ENCODE results near the gene PEAK1. TPM values are rescaled to one million over a fixed set of nuclear protein-coding genes. Genes with fewer than 3 reads are reported as not detected.
A peak's percentile ranks its signal among the peaks of the same experiment; 100 is the strongest.
"Not testable (repeated sequence)": the region's sequence is repeated elsewhere in the genome, so short reads cannot be mapped to it uniquely, and the experiment has no call there.

PEAK1 gene
- total RNA-seq, 1 experiment from 2014 or later = 12.4 TPM

DNA sequence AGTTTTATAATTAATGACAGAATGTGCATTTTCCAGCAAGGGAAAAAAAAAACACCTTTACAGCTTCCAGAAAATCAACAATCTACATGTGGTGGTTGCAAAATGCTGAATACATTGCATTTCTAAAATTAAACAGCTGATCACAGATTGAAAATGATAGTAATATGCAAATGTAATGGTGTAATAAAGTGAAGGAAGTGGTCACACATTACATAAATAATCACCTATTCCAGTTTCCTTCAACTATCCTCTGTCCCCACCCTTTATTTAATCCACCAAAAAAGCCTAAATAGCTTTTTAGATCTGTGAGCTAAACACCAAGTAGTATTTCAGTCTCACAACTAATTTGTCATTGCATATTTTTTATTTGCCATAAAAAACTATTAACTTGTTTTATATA is 110.5 kb downstream of the PEAK1 start:
- DNase-seq (ENCODE audit: low read depth) = no peak

- no peak for DNase-seq (ENCODE audit: low read depth)
Measured at GRCh38 chr15:77305953-77306352, 114.0 kb downstream of the PEAK1 start.

GRCh38 chr15:77296773-77297337 is 123.0 kb downstream of the PEAK1 start:
- no peak for DNase-seq (ENCODE audit: low read depth)

DNA sequence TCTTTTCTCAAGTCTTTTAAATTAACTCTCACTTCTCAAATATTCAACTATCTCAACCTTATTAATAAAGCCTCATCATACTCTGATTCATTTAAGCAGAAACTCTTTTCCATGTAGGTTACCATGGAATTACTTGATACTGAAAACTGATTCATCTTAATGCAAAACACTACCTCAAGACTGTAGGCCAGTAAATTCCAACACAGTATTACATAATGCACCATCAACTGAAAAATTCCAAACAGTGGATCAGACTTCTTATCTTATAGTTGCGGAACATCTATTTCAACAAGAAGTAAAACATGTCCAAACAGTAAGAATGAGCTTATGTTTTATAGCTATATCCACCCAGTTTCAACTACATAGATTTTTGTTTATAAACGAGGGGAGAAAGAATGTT is 124.5 kb downstream of the PEAK1 start:
- DNase-seq (ENCODE audit: low read depth) = no peak

DNA sequence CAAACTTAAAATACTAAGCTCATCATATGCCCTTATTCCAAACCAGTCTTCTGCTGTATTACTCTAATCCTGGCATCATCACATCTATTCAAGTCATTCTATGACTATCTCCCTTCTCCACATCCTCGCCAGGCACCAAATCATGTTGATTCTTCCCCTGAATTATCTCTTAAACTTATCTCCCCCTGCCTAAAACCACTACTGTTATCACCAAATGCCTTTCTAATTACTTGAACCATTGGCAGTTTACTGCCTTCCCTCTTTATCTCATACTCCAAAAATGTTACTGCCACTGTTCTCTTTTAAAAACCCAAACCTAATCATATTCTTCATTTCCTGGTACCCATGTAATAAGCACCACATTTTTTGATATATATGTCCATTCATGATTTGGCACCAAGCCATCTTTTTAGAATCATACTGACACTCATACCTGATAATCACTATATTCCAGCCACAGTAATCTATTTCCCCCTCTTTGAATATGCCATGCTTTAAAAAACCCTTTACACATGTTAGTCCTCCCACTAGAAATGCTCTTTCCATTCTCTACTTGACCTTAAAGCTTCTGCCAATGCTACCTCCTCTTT is 126.8 kb downstream of the PEAK1 start:
- peak; percentile 28 for DNase-seq (ENCODE audit: low read depth)

- DNase-seq (ENCODE audit: low read depth) = no peak
Measured at GRCh38 chr15:77291107-77291506, 128.8 kb downstream of the PEAK1 start.

- DNase-seq (ENCODE audit: low read depth) = no peak
Measured at GRCh38 chr15:77287385-77287784, 132.5 kb downstream of the PEAK1 start.

GRCh38 chr15:77285057-77285997 is 134.6 kb downstream of the PEAK1 start:
- no peak for DNase-seq (ENCODE audit: low read depth)

DNA sequence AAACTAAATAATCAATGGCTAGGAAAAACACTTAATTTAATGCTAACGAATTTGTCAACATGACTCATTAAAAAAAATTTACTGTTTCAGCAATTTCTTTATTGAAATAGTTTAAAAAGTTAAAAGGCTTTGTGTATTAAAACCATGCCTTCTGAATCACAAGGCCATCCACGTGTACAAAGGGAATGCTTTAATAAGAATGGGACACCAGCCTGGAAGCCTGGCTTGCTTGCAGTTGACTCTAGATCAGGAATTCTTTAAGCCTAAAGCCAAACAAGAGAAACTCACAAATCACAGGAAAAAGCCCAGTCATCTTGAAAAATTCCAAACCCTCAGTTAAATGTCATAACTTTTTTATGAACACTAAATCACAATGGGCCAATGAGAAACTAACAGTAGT is 137.6 kb downstream of the PEAK1 start:
- DNase-seq (ENCODE audit: low read depth) = peak; percentile 49

DNA sequence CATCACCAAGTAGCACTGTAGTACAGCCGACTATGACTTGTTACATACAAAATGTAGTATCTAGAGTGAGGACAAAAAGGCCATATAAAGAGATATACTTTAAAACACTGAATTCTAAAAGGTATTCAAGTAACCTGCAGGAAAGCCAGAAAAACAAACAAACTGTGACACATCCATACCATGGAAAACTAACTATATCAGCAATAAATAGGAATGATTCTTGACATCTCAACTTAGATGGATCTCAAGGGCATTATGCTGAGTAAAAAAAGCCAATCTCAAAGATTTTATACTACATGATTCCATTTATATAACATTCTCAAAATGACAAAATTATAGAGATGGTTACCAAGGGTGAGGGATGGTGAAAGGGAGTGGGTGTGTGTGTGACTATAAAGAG is 143.0 kb downstream of the PEAK1 start:
- DNase-seq (ENCODE audit: low read depth) = no peak

DNA sequence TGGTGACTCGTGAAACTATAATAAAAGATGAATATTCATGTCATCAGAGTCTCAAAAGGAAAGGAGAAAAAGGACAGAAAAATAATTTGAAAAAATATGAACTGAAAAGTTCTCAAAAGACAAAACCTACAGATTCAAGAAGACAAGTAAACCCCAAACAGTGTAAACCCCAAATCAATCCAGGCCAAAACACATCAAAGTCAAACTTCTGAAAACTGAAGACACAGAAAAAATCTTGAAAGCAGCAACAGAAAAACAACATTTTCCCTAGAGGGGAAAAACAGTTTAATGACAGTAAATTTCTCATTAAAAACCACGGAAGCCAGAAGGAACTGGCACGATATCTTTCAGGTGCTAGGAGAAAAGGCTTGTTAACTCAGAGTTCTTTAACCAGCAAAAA is 143.8 kb downstream of the PEAK1 start:
- DNase-seq (ENCODE audit: low read depth) = no peak

- DNase-seq (ENCODE audit: low read depth) = not testable (repeated sequence)
Measured at GRCh38 chr15:77273136-77273535, 146.8 kb downstream of the PEAK1 start.

DNA sequence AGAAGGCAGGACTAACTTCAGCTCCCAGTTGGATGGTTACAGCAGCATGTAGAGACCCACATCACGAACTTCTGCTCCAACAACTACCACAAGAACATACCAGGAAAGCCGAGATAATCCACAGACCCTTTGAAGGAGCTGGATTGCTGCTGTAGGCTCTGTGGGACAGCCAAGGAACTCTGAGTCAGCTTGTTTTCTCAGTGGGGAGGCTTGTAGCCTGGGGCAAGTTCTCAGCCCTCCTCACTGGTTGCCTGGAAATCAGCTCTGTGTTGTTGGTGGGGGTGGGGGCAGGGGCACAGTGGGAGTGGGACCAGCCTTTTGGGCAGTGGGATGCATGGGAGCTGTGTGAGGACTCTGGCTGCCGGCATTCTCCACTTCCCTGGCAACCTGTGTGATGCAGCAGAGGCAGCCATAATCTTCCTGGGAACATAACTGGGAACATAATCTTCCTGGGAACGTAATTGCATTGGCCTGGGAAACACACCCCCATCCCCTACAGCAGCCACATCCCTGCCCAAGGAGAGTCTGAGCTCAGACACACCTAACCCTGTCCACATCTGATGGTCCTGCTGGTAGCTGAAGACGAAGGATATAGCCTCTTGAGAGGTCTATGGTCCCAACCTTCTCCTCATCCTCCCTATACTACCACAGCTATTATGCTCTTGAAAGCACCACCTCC is 153.1 kb downstream of the PEAK1 start:
- DNase-seq (ENCODE audit: low read depth) = peak; percentile 96

- no peak for DNase-seq (ENCODE audit: low read depth)
Measured at GRCh38 chr15:77255385-77255784, 164.5 kb downstream of the PEAK1 start.

- DNase-seq (ENCODE audit: low read depth) = peak; percentile 53
Measured at GRCh38 chr15:77251662-77252061, 168.2 kb downstream of the PEAK1 start.

DNA sequence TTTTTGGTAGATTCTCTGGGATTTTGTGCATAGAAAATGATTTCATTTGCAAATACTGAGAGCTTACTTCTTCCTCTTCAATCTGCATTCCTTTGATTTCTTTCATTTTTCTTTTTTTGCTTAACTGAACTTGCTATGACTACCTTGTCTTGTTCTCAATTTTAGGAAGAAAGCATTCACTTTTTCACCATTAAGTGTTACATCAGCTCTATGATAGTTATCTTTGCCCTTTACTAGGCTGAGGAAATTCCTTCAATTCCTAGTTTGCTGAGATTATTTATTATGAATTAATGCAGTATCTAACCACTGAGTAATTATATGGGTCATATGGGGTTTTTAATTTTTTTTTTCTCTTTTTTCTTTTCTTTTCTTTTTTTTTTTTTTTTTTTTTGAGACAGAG is 172.8 kb downstream of the PEAK1 start:
- no peak for DNase-seq (ENCODE audit: low read depth)

DNA sequence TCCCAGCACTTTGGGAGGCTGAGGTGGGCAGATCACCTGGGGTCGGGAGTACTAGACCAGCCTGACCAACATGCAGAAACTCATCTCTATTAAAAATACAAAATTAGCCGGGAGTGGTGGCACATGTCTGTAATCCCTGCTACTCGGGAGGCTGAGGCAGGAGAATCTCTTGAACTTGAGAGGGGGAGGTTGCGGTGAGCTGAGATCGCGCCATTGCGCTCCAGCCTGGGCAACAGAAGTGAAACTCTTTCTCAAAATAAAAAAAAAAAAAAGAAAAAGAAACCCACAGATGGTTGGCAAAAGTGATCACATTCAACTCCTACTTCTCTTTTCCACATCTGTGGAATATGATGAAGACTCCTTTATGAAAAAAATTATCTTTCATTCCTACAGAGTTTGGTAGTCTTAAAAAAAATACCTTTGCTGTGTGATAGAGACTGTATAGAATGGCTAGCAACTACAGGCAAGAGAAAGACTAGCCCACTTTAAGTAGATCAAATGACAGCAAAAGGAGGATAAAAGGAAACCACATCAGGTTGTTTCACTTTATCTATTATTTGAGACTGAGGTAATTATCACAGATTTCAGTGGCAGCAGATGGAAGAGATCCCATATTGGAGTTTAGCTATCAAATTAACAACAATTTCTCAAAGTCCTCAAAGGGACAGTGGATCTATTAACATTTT is 176.0 kb downstream of the PEAK1 start:
- no peak for DNase-seq (ENCODE audit: low read depth)

- peak; percentile 7 for DNase-seq (ENCODE audit: low read depth)
Measured at GRCh38 chr15:77243135-77243534, 176.8 kb downstream of the PEAK1 start.

GRCh38 chr15:77239882-77240608 is 179.9 kb downstream of the PEAK1 start:
- no peak for DNase-seq (ENCODE audit: low read depth)

DNA sequence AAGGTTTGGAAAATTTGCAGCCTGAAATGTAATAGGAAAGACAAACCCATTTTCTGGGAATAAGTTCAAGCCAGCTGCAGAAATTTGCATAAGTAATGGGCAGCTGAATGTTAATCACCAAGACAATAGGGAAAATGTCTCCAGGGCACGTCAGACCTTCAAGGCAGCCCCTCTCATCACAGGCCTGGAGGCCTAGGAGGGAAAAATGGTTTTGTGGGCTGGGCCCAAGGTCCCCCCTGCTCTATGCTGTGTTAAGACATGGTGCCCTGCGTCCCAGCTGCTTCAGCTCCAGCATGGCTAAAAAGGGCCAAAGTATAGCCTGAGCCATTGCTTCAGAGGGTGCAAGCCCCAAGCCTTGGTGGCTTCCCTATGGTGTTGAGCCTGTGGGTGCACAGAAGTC is 184.3 kb downstream of the PEAK1 start:
- DNase-seq (ENCODE audit: low read depth) = no peak

GRCh38 chr15:77228828-77229227 is 191.1 kb downstream of the PEAK1 start:
- no peak for DNase-seq (ENCODE audit: low read depth)
